GM12865 (cell line): ENCODE data around the gene NEO1.

Experiments used
- DNase-seq: peaks from one replicate; pipeline ENCODE4 v3.0.0; 2010; ENCODE audit warnings: low read depth
- H3K4me3 ChIP-seq: 2 replicates; pipeline ENCODE4 v1.5.1; 2011; ENCODE audit warnings: mild to moderate bottlenecking, low read depth, low read length, control low read depth
- CTCF ChIP-seq: IDR thresholded peaks from 2 replicates; pipeline ENCODE4 v1.5.1; 2011; ENCODE audit warnings: low read length, control low read depth, low read depth, inconsistent platforms; ENCODE audit not compliant: insufficient read depth; ENCODE audit errors: missing control alignments

The NEO1 gene

DNA sequence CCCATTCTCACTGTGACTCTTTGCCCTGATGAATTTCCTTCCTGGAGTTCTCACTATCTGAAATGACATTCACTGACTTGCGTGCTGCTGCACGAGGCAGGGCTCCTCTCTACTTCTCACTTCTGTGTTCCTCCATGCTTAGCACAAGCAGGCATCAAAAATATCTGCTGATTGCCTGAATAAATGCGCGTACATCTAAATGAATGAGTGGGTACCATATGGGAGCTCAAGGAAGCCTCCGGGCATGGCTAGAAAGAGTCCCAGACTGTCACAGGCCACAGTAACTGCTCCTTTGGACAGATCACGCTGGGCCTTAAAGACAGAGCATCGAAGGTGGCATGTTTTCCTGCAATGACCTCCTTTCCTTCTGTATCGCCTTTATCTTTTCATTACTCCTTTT is 284.9 kb downstream of the NEO1 start:
- no peak overlapping the region for H3K4me3 ChIP-seq
- TF ChIP-seq CTCF: no peak
- no peak for DNase-seq

DNA sequence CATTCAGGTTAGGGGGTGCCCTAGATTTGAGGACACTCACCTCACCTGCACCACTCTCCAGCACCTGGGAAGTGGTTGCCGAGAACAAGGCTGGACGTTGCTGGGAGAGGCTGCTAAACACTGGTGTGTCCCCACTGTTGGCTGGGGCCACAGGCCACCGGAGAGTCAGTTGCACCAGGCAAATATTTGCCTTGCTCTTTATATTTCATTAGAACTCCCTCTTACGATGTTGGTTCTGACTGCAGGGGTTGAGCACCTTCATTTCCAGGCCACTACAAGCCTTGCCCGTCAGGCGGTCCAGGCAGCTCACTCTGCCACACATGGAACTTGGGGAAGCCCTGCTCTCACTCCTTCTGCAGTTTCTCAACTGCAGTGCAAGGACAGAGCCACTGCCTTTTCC is 285.8 kb downstream of the NEO1 start:
- DNase-seq: no peak
- no peak overlapping the region for H3K4me3 ChIP-seq
- TF ChIP-seq CTCF: no peak

DNA sequence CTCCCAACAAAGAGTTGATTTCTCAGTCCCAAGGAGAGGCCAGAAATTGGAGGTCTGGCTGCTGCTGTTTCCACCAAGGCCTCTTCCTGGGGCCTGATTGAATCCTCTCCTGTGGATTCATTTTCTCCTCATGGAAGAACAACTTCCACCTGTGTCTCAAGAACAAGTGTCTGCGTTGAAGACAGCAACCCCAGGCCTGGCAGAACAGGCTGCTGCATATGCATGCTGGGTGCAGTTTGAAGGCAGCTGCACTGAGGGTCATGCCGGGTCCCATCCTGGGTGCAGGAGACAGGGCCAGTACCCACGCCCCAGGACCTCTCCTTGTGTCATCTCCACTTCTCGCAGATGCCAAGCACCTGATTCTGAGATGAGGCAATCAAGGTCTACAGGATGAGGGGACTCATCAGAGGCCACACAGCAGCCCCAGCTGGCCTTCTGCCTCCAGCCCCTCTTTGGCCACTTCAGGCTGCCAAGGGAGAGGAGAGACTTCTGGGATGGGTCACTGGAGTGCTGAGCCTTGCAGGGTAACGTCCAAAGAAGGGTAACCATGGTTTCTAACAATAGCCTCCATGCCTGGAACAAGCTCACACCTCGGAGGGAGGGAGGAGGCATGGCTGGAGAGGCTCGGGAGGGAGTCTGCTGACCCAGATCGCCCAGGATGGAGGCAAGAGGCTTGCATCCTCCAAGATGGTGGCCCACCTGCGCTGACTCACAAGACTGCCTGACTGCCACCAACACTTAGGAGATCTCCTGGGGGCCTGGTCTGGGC is 286.5 kb downstream of the NEO1 start:
- TF ChIP-seq CTCF: no peak
- H3K4me3 ChIP-seq: no peak overlapping the region
- no peak for DNase-seq

DNA sequence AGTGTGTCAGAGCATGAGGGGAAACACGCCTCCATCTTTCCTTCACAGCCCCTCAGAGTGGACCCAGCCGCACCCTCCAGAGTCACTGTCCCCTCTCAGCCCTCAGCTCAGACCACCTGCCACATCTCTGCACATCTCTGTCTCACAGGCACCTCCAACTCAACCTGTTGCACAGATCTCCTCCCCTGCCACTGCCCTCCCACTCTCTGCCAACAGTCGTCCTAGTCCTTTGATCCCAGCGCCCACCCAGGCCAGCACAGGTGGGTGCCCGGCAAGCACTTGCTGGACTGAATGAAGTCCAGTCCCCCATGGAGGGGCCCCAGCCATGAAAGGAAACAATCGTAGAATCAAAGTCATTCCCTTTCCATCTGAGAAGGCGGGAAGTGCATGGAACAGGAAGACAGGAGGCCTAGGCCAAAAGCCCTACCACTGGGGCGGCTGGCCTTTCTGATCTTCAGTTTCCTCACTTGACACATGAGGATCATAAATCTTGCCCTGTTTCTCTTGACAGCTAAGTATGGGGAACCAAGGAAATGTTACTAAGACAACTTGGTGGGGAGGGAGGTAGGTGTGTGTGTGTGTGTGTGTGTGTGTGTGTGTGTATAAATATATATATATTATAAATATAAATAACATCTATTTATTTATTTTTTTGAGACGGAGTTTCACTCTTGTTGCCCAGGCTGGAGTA is 288.4 kb downstream of the NEO1 start:
- H3K4me3 ChIP-seq: no peak overlapping the region
- DNase-seq: no peak
- no peak for TF ChIP-seq CTCF

GRCh38 chr15:73341886-73342600 is 289.8 kb downstream of the NEO1 start:
- no peak for TF ChIP-seq CTCF
- H3K4me3 ChIP-seq: no peak overlapping the region
- no peak for DNase-seq

DNA sequence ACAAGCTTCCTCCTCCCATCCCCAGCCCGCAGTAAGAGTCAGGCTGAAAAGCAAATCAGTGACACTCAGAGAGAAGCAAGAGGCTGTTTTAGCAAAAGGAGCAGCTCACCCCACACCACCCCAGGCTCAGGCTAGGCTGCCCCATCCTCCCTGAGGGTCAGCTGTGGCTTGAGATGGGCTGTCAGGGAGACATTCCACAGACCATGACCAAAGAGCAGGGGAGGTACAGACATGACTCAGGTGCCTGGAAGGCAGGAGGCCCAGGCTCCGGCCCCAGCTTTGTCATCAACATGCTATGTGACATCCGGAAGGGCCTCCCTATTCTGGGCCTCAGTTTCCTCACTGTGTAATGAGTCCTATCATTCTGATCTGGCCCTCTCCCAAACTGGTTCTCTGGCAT is 291.8 kb downstream of the NEO1 start:
- no peak for TF ChIP-seq CTCF
- H3K4me3 ChIP-seq: no peak overlapping the region
- no peak for DNase-seq

- H3K4me3 ChIP-seq: no peak overlapping the region
- no peak for TF ChIP-seq CTCF
- no peak for DNase-seq
Measured at GRCh38 chr15:73345658-73346057, 293.4 kb downstream of the NEO1 start.
